Gastroesophageal sphincter (tissue), 4 donors: ENCODE results near the gene RAPSN. TPM values are rescaled to one million over a fixed set of nuclear protein-coding genes. Genes with fewer than 3 reads are reported as not detected.

ENCODE experiments used
- ATAC-seq: fragments of 150-250 bp; one replicate; pipeline ENCODE4 v1.9.1; 2016; ENCODE audit warnings: mild to moderate bottlenecking, moderate library complexity
- H3K27ac ChIP-seq, 4 donors: fragments of 200-600 bp; sonication (generic) in 3 of 4; 1 replicate in 3 of 4; 2 replicates in 1 of 4; pipeline ENCODE4 v1.5.1; 2016 to 2019
- H3K27me3 ChIP-seq: fragments of 200-600 bp; sonication (generic); one replicate; pipeline ENCODE4 v1.5.1; 2019
- H3K36me3 ChIP-seq, 2 donors: fragments of 200-600 bp; sonication (generic); one replicate each; pipeline ENCODE4 v1.5.1; 2019; ENCODE audit warnings: control low read depth in 1 of 2
- H3K4me1 ChIP-seq, 3 donors: fragments of 200-600 bp; sonication (generic); 1 replicate in 2 of 3; 2 replicates in 1 of 3; pipeline ENCODE4 v1.5.1; 2016 to 2019; ENCODE audit warnings: control low read depth in 2 of 3
- H3K4me3 ChIP-seq, 2 donors: fragments of 200-600 bp; sonication (generic); one replicate each; pipeline ENCODE4 v1.5.1; 2019; ENCODE audit warnings: mild to moderate bottlenecking in 1 of 2, moderate library complexity in 1 of 2
- H3K9me3 ChIP-seq, 3 donors: fragments of 200-600 bp; sonication (generic); one replicate each; pipeline ENCODE4 v1.5.1; 2017 to 2019; ENCODE audit warnings: control low read depth in 2 of 3
- EP300 ChIP-seq: sonication (generic); formaldehyde crosslinking; IDR thresholded peaks from one replicate; pipeline ENCODE4 v1.6.1; 2017; ENCODE audit warnings: antibody characterized with exemption, mild to moderate bottlenecking
- POLR2A ChIP-seq, 2 donors: fragments of 450-650 bp; IDR thresholded peaks; one replicate each; pipeline ENCODE4 v1.6.1; 2017; ENCODE audit warnings: antibody characterized with exemption in 2 of 2, mild to moderate bottlenecking in 2 of 2, moderate library complexity in 1 of 2
- POLR2AphosphoS5 ChIP-seq: sonication (generic); formaldehyde crosslinking; IDR thresholded peaks from one replicate; pipeline ENCODE4 v1.6.1; 2017; ENCODE audit warnings: antibody characterized with exemption
- WGBS, 2 donors: methylation state at CpG; one replicate each; pipeline ENCODE4 v1.1.5; 2018; ENCODE audit warnings: low coverage in 1 of 2; 5-methylcytosine and 5-hydroxymethylcytosine counted together
- total RNA-seq, 4 donors: library from RNA; depleted of rRNA; stranded (reverse); fragments of >200 nt; gene quantifications; one replicate each; pipeline ENCODE4 v1.1.0, GENCODE V29; 2016
- TF ChIP-seq, protein P1 (sequence below), 4 experiments: fragments of 200-600 bp in 2 of 4; fragments of 450-650 bp in 2 of 4; sonication (generic) in 1 of 4; IDR thresholded peaks; one replicate each; pipeline ENCODE4 v1.5.1; 2017 to 2019; ENCODE audit warnings: antibody characterized with exemption in 4 of 4, mild to moderate bottlenecking in 2 of 4, moderate library complexity in 2 of 4

The RAPSN gene
- total RNA-seq, 4 donors from 2014 or later: 0.23 to 0.27 TPM; not detected in 2

GRCh38 chr11:47395223-47396048 lies 53.5 kb downstream of the RAPSN start:
- peaks cover 0 to 23% (median 0%) of the 10 kb centered on the region in 3 donors for H3K4me1 ChIP-seq
- TF ChIP-seq, protein P1, sequence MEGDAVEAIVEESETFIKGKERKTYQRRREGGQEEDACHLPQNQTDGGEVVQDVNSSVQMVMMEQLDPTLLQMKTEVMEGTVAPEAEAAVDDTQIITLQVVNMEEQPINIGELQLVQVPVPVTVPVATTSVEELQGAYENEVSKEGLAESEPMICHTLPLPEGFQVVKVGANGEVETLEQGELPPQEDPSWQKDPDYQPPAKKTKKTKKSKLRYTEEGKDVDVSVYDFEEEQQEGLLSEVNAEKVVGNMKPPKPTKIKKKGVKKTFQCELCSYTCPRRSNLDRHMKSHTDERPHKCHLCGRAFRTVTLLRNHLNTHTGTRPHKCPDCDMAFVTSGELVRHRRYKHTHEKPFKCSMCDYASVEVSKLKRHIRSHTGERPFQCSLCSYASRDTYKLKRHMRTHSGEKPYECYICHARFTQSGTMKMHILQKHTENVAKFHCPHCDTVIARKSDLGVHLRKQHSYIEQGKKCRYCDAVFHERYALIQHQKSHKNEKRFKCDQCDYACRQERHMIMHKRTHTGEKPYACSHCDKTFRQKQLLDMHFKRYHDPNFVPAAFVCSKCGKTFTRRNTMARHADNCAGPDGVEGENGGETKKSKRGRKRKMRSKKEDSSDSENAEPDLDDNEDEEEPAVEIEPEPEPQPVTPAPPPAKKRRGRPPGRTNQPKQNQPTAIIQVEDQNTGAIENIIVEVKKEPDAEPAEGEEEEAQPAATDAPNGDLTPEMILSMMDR (IDR thresholded peaks at IDR 0.05): no peak
- TF ChIP-seq POLR2A (IDR thresholded peaks at IDR 0.05): no peak
- TF ChIP-seq POLR2AphosphoS5: no peak
- no peak for TF ChIP-seq EP300
- H3K27ac ChIP-seq: peak overlapping the region; percentile 11 to 85 (median 80)
- 55% methylated on average over 2 of the region's 25 CpGs; no CpG with 5 or more reads in 1 of the 2 donors for WGBS, 2 donors
- peak overlapping the region in 1 of 2 donors; percentile 21 for H3K4me3 ChIP-seq
- no peak for ATAC-seq
- H3K9me3 ChIP-seq: no peaks in the 10 kb centered on the region
- H3K36me3 ChIP-seq: no peaks in the 10 kb centered on the region
- H3K27me3 ChIP-seq: no peaks in the 10 kb centered on the region

GRCh38 chr11:47394322-47395222 lies 54.4 kb downstream of the RAPSN start:
- Histone ChIP-seq H3K27me3 (no peaks in the 10 kb centered on the region), H3K9me3 (no peaks in the 10 kb centered on the region), H3K36me3 (no peaks in the 10 kb centered on the region), H3K4me1 (peaks cover 0 to 14% (median 0%) of the 10 kb centered on the region in 3 donors), H3K27ac (peak overlapping the region; percentile 11 to 85 (median 80)), H3K4me3 (peak overlapping the region in 1 of 2 donors; percentile 21)
- TF ChIP-seq EP300 (no peak), POLR2A (IDR thresholded peaks at IDR 0.05) (peak in 1 of 2 donors; percentile 42), POLR2AphosphoS5 (no peak)
- TF ChIP-seq, protein P1 (IDR thresholded peaks at IDR 0.05): no peak
- ATAC-seq: peak; percentile 62
- WGBS, 2 donors: 70 to 89% methylated on average over 7 to 12 of the region's 39 CpGs

DNA sequence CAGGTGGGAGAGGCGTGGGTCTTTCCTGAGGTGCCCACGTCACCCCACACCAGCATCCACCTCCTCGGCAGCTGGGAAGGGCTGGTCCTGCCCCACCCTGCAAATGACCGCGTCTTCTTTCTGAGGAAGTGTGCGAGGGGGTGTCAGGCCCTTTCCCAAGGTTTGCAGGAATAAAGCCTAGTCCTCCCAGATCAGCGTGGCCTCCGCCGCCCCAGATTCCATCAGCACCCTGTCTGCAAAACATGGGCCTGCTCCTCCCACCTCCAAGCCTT lies 55.0 kb downstream of the RAPSN start:
- WGBS, 2 donors: 83 to 97% methylated on average over 3 to 7 of the region's 9 CpGs
- H3K36me3 ChIP-seq: no peaks in the 10 kb centered on the region
- H3K4me1 ChIP-seq: peaks cover 0 to 10% (median 0%) of the 10 kb centered on the region in 3 donors
- TF ChIP-seq POLR2A (IDR thresholded peaks at IDR 0.05) (no peak), EP300 (no peak), POLR2AphosphoS5 (no peak)
- TF ChIP-seq, protein P1 (IDR thresholded peaks at IDR 0.05): no peak
- H3K27me3 ChIP-seq: no peaks in the 10 kb centered on the region
- H3K4me3 ChIP-seq: no peak overlapping the region
- H3K27ac ChIP-seq: peak overlapping the region in 3 of 4 donors; percentile 77 to 85 (median 84)
- H3K9me3 ChIP-seq: no peaks in the 10 kb centered on the region
- peak; percentile 15 for ATAC-seq

DNA sequence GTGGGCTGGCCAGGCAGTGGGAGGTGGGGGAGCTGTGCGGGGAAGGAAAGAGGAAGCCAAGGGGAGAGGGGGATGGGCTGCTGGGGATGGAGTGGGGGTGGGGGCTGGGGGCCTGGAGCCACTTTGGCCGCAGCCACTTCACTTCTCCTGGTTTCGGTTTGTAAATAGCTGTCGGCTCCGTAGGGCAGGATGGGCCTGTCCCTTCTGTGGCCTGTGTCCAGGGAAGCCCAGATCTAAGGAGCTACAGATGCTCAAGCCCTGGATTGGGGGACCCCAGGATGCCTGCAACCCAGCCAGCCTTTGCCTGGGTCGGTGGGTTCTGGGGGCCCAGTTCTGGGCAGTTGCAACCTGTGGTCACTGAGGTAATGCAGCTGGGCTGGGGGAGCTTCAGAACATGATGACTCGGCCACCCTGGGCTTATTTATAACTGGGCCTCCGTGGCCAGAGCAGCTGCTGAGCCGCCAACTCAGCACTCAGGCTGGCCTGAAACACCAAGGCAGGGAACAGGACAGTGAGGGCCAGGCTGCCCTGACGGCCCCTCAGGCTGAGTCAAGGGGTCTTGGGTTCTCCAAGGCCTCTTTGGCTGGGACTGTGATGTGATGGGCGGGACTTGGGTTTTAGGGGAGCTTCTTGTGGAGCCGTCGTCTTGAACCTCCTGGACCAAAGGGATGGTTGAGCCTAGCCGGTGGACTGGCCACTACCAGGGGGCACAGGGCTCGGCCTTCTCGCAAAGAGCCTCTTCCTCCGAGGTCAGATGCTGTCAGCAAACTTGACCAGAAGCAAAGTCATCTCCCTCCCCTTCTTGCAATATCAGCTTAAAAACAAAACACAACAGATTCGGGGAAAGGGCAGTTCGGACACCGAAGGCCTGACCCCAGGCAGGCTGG lies 55.5 kb downstream of the RAPSN start:
- TF ChIP-seq POLR2A (IDR thresholded peaks at IDR 0.05): no peak
- TF ChIP-seq, protein P1 (IDR thresholded peaks at IDR 0.05): no peak
- no peak for TF ChIP-seq POLR2AphosphoS5
- TF ChIP-seq EP300: no peak
- Histone ChIP-seq H3K4me3 (no peak overlapping the region), H3K27ac (peak overlapping the region in 3 of 4 donors; percentile 77 to 85 (median 84)), H3K27me3 (no peaks in the 10 kb centered on the region), H3K4me1 (peaks cover 0 to 10% (median 0%) of the 10 kb centered on the region in 3 donors), H3K36me3 (no peaks in the 10 kb centered on the region), H3K9me3 (no peaks in the 10 kb centered on the region)
- WGBS, 2 donors: 55% methylated on average over 2 of the region's 20 CpGs; no CpG with 5 or more reads in 1 of the 2 donors
- peak; percentile 42 for ATAC-seq
